ENCODE measurements around the gene DAGLA.

DNA sequence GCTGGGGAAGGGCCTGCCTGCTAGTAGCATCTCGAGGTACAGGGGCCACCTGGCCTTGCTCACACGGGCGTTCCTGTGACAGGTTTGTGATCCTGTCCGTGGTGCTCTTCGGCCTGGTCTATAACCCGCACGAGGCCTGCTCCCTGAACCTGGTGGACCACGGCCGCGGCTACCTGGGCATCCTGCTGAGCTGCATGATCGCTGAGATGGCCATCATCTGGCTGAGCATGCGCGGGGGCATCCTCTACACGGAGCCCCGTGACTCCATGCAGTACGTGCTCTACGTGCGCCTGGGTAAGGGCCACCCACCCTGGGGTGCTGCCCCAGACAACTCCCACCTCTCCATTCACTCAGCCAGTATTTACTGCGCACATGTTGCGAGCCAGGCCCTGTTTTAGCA is 40.4 kb downstream of the DAGLA start:
- TF ChIP-seq, protein P1, sequence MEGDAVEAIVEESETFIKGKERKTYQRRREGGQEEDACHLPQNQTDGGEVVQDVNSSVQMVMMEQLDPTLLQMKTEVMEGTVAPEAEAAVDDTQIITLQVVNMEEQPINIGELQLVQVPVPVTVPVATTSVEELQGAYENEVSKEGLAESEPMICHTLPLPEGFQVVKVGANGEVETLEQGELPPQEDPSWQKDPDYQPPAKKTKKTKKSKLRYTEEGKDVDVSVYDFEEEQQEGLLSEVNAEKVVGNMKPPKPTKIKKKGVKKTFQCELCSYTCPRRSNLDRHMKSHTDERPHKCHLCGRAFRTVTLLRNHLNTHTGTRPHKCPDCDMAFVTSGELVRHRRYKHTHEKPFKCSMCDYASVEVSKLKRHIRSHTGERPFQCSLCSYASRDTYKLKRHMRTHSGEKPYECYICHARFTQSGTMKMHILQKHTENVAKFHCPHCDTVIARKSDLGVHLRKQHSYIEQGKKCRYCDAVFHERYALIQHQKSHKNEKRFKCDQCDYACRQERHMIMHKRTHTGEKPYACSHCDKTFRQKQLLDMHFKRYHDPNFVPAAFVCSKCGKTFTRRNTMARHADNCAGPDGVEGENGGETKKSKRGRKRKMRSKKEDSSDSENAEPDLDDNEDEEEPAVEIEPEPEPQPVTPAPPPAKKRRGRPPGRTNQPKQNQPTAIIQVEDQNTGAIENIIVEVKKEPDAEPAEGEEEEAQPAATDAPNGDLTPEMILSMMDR (IDR thresholded peaks at IDR 0.05), result no peak
- TF ChIP-seq POLR2A (IDR thresholded peaks at IDR 0.05), result no peak
